ENCODE data around the gene TLL2. TPM values are rescaled to one million over a fixed set of nuclear protein-coding genes. Genes with fewer than 3 reads are reported as not detected.

TLL2 gene
- total RNA-seq, 2 donors from 2014 or later, result 0.10 TPM; not detected in 1

- no peak for DNase-seq (ENCODE audit: low spot score)
- intact Hi-C loops (cut with DNase I), result no loop called here
Measured at GRCh38 chr10:96482815-96483588, 30.7 kb downstream of the TLL2 start.

GRCh38 chr10:96478355-96478754 lies 35.4 kb downstream of the TLL2 start:
- DNase-seq (ENCODE audit: low spot score), result no peak
- intact Hi-C loops (cut with DNase I), result no loop called here

- intact Hi-C loops (cut with DNase I), result no loop called here
- DNase-seq (ENCODE audit: low spot score), result no peak
Measured at GRCh38 chr10:96473866-96474265, 39.9 kb downstream of the TLL2 start.

GRCh38 chr10:96470116-96470743 lies 43.5 kb downstream of the TLL2 start:
- intact Hi-C loops (cut with DNase I), result no loop called here
- no peak for DNase-seq (ENCODE audit: low spot score)

- intact Hi-C loops (cut with DNase I), result no loop called here
- no peak for DNase-seq (ENCODE audit: low spot score)
Measured at GRCh38 chr10:96468845-96469244, 44.9 kb downstream of the TLL2 start.

GRCh38 chr10:96465599-96465998 lies 48.1 kb downstream of the TLL2 start:
- DNase-seq (ENCODE audit: low spot score), result no peak
- intact Hi-C loops (cut with DNase I), result no loop called here

- DNase-seq (ENCODE audit: low spot score), result no peak
- intact Hi-C loops (cut with DNase I), result no loop called here
Measured at GRCh38 chr10:96463562-96463961, 50.2 kb downstream of the TLL2 start.

GRCh38 chr10:96462606-96463151 lies 51.0 kb downstream of the TLL2 start:
- DNase-seq (ENCODE audit: low spot score), result no peak
- intact Hi-C loops (cut with DNase I), result no loop called here

- no peak for DNase-seq (ENCODE audit: low spot score)
- intact Hi-C loops (cut with DNase I), result no loop called here
Measured at GRCh38 chr10:96460316-96460715, 53.4 kb downstream of the TLL2 start.

GRCh38 chr10:96457341-96457740 lies 56.4 kb downstream of the TLL2 start:
- intact Hi-C loops (cut with DNase I), result no loop called here
- DNase-seq (ENCODE audit: low spot score), result no peak

GRCh38 chr10:96456296-96456840 lies 57.4 kb downstream of the TLL2 start:
- intact Hi-C loops (cut with DNase I), result no loop called here
- no peak for DNase-seq (ENCODE audit: low spot score)

- no peak for DNase-seq (ENCODE audit: low spot score)
Measured at GRCh38 chr10:96453856-96454583, 59.7 kb downstream of the TLL2 start.

GRCh38 chr10:96452494-96453153 lies 61.1 kb downstream of the TLL2 start:
- intact Hi-C loops (cut with DNase I), result no loop called here
- DNase-seq (ENCODE audit: low spot score), result no peak

More at GRCh38 chr10:96453856-96454583, 59.7 kb downstream of the TLL2 start:
- intact Hi-C loops (cut with DNase I), result no loop called here

- intact Hi-C loops (cut with DNase I), result no loop called here
- DNase-seq (ENCODE audit: low spot score), result no peak
Measured at GRCh38 chr10:96450529-96451207, 63.1 kb downstream of the TLL2 start.

- intact Hi-C loops (cut with DNase I), result no loop called here
- no peak for DNase-seq (ENCODE audit: low spot score)
Measured at GRCh38 chr10:96448558-96448957, 65.2 kb downstream of the TLL2 start.

GRCh38 chr10:96448021-96448457 lies 65.7 kb downstream of the TLL2 start:
- DNase-seq (ENCODE audit: low spot score), result no peak
- intact Hi-C loops (cut with DNase I), result no loop called here

GRCh38 chr10:96446966-96447596 lies 66.6 kb downstream of the TLL2 start:
- intact Hi-C loops (cut with DNase I), result no loop called here
- no peak for DNase-seq (ENCODE audit: low spot score)

- DNase-seq (ENCODE audit: low spot score), result no peak
- intact Hi-C loops (cut with DNase I), result no loop called here
Measured at GRCh38 chr10:96441987-96442643, 71.6 kb downstream of the TLL2 start.
